Fibroblast of the aortic adventitia (primary cell): ENCODE measurements around the gene DBNDD2. TPM values are rescaled to one million over a fixed set of nuclear protein-coding genes. Genes with fewer than 3 reads are reported as not detected.
A peak's percentile ranks its signal among the peaks of the same experiment; 100 is the strongest.

ENCODE experiments used
- DNase-seq: peaks from one replicate; pipeline ENCODE4 v3.0.0-alpha.2; 2010; ENCODE audit warnings: low read depth
- H3K4me3 ChIP-seq: 2 replicates; pipeline ENCODE4 v1.5.1; 2011; ENCODE audit warnings: low read depth, mild to moderate bottlenecking, control low read depth, low read length, moderate library complexity
- CTCF ChIP-seq: IDR thresholded peaks from 2 replicates; pipeline ENCODE4 v1.5.1; 2011; ENCODE audit warnings: mild to moderate bottlenecking, low read length, control low read depth, inconsistent platforms; ENCODE audit not compliant: insufficient read depth
- total RNA-seq: library from RNA; depleted of rRNA; stranded (reverse); fragments of >200 nt; gene quantifications from 2 replicates; pipeline ENCODE4 v1.2.3, GENCODE V29; 2012; ENCODE audit warnings: low replicate concordance

The DBNDD2 gene
- total RNA-seq, 1 donor = 4.6 TPM

- peak; percentile 61 for TF ChIP-seq CTCF
- no peak overlapping the region for H3K4me3 ChIP-seq
- DNase-seq = peak; percentile 7
These were observed 37.9 kb downstream of the DBNDD2 start for GRCh38 chr20:45445805-45446562.

GRCh38 chr20:45448270-45448669 is 40.2 kb downstream of the DBNDD2 start:
- no peak overlapping the region for H3K4me3 ChIP-seq
- no peak for DNase-seq
- TF ChIP-seq CTCF = no peak

DNA sequence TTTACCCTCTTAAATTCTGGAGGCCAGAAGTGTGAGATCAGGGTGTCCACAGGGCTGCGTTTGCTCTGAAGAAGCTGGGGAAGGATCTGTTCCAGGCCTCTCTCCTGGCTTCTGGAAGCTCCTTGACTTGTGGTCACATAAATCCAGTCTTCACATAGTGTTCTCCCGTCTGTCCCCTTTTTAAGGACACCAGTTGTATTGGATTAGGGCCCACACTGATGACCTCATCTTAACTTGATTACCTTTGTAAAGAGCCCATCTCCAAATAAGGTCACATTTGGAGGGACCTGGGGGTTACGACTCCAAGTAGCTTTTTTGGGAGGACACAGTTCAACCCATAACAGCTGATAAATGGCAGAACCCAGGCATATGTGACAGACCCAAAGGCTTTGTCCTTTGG is 41.4 kb downstream of the DBNDD2 start:
- no peak overlapping the region for H3K4me3 ChIP-seq
- no peak for DNase-seq
- no peak for TF ChIP-seq CTCF

DNA sequence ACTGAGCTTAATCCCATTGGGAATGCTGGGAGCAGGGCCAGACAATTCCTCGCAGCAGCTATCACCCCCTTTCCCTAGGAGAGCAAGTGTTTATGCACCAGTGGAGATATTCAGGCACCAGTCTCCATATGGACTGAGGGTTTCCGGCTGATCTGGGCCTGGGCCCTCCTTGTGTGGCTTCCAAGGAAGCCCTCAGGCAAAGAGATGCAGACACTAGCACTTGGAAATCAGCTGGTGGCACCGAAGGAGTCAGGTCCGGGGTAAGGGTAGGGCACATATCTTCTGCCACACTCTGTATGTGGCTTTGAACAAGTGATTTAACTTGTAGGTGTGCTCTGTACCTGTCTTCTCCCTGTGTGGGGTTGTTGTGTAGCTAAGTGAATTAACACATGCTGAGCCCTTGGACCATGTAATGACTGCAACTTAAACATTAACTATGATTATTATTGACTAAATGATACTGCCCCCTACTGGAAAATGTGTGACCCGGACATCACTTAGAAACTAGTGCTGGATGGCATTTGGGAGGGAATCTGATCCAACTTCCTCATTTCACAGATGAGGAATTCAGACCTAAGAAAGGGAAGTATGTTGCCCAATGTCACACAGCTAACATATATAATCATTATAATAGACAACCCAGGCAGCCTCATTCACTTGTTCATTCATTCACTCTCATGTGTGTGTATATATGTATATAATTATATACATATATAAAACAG is 42.2 kb downstream of the DBNDD2 start:
- no peak overlapping the region for H3K4me3 ChIP-seq
- peak; percentile 59 for TF ChIP-seq CTCF
- DNase-seq = peak; percentile 72

- DNase-seq = no peak
- no peak for TF ChIP-seq CTCF
- H3K4me3 ChIP-seq = no peak overlapping the region
These were observed 44.1 kb downstream of the DBNDD2 start for GRCh38 chr20:45452238-45452637.

GRCh38 chr20:45452772-45453691 is 44.9 kb downstream of the DBNDD2 start:
- H3K4me3 ChIP-seq = no peak overlapping the region
- no peak for DNase-seq
- no peak for TF ChIP-seq CTCF
